HG02943 (cell line): Measurements from ENCODE around the gene PRKG1.
"Not testable (repeated sequence)": the region's sequence is repeated elsewhere in the genome, so short reads cannot be mapped to it uniquely, and the experiment has no call there.

Source experiments
- ATAC-seq: cut with Tn5 transposase; IDR thresholded peaks from one replicate; pipeline ENCODE4 v1.9.1; 2021; ENCODE audit warnings: mild to moderate bottlenecking, low read depth, moderate library complexity; ENCODE audit not compliant: unreplicated experiment

Gene PRKG1

DNA sequence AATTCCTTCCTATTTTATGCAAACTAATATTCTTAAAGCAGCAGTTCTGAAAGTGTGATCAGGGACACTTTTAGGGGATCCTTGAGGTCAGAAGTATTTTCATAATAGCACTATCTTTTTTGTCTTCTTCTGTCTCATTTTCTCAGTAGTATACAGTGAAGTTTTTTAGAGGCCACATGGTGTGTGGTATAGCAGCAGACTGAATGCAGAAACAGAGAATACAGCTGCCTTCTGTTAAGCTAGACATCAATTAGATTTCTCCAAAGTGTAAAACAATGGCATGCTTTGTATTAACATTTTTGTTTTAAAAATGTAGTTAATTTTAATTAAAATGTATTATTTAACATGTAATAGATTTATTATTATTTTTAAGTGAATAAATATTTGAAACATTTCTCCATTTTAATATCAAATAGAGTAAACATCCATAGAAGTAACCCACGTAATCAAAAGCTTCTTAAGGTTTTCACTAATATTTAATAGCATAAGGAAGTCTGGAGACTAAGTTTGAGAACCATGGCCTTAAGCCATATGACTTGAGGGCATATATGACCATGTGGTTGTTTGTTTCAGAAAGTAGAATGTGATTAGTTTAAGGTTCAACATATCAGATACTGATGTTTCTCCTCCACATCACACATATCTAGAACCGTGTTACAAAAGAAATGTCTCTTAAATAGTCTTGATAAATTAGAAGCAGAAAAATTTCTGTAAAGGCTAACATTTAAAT is 94.0 kb downstream of the PRKG1 start:
- no peak for ATAC-seq

DNA sequence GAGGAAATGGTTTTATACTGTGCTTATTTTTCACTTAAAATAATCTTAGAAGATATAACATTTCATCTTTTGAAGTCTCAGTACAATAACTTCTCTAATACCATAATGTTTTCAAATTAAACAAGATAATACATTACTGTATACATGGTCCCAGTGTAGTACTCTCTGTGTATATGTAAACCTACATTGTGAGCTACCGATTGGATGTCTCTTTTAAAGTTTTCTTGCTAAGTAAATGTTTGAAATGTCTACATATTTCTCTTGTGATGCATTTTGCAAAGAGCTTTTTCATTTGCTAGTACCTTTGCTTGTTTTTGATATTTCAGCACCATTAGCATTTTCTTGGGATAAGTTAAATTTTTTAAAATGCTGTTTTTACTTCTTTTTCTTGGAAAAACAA is 94.8 kb downstream of the PRKG1 start:
- no peak for ATAC-seq

DNA sequence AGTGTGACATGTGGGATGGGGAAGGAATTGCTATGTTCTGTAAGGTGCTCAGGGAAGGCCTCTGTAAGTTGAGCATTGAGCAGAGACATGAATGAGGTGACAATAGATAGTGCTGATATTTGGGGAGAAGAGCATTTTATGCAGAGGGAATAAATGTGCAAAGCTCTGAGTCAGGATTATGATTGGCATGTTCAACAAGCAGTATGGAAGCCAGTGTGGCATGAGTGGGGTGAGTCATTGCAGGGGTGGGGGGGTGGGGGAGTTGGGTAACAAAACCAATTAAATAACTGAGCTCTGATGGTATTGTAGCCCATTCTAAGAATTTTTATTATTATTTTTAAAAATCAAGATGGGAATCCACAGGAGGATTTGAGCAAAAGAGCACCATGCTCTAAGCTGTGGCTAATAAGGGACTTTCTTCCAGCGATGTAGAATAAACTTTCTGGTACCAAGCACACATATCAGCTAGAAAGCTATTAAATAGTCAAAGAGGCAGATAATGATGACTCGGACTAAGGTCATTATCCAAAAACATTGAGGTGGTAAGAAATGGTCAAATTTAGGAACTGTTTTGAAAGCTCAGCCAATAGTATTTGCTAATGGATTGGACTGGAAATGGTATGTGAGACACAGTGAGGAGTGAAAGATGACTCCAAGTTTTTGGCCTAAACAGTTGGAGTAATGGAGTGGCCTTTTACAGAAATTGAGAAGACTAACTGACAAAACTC is 96.4 kb downstream of the PRKG1 start:
- no peak for ATAC-seq

DNA sequence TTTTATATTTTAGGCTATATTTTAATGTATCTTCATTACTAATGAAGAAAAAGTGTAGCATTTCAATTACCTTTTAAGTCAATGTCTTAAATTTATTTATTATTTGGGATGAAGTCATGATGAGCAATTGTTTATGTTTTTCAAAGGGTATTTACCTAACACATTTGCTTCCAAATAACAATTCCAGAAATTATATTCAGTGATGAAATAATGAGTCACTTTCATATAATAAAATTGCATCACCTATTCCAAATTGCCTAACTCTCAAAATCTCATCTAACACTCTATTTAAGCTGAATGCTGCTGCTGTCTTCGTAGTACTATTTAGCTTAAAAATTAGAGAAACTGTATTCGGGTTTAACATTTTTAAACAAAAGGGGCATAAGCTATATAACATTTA is 97.7 kb downstream of the PRKG1 start:
- no peak for ATAC-seq

DNA sequence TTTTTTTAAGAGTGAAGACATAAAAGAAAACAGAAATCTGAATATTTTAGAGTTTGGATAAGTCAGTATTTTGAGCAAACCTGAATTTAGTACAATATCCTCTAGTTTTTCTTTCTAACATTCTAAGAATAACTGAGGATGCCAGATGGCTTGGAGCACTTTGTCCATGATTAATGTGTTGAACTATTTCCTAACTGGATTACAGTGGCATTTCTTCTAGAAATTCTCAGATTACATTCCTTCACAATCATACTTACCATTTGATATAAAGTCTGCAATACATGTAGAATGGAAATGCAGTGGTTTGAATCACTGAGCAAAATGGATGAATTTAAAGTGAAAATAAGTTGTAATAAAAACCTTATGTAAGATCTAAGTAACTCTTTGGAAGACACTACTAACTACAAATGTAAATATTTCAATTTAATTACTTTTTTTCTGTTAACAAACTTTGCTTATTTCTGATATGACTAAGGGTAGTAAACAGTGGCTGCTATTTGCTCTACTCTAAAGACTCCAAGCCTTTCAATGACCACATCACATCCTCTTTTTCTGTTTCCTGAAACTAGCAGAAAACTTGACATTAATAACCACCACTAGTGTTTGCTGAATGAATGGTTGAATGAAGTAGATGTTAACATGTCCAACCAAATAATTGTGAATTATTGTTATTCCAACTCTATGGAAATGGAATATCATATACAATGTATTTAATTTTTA is 102.8 kb downstream of the PRKG1 start:
- no peak for ATAC-seq

DNA sequence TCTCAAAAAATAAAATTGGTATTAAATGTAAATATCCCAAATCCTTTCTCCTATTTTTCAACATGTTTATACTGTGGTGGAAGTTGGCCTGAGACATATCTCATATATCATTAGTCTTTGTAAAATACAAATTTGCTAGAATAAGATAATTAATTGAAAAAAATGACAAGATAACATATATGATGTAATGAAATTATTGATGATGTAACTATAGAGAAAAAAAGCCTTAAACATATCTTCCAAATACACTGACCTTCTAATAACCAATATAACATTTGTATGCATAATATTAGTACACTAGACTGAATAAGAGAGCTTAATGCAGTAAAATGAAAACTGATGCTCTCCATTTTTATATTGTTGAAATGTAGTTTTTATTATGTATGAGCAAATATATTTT is 104.3 kb downstream of the PRKG1 start:
- no peak for ATAC-seq

DNA sequence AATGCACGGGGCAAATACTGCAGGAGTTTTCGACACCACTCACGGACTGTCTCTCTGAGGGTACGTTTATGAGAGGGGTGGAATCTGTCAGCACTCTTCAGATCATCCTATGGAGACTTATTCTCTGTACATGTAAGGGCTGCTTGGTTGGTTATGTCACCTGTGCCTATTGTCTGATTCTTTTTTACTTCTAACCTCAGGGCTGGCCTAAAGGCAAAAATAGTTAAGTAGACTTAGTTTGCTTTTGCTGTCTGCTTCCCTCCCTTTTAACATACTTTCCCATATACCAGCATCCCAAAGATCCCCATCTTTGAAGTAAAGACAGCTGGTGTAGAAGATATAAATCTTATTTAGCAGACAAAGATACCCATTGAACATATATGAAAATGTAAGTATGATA is 105.9 kb downstream of the PRKG1 start:
- ATAC-seq = no peak

DNA sequence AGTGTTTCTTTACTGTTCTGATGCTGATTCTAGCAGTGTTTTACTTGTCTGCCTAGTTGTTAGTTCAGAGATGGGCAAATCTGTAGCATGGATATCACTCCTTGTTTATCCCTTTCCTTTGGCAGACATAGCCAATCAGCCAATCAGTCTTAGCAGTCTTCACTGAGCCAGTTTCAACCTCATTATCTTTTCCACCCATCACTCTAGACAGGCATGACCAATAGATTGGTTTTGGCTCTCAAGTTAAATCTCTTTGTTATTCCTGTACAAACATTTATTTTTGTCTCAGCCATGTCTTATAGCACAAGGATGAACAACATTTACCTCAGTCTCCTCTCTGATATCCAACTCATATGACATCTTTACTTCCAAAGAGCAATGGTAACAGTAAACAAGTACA is 109.5 kb downstream of the PRKG1 start:
- no peak for ATAC-seq

DNA sequence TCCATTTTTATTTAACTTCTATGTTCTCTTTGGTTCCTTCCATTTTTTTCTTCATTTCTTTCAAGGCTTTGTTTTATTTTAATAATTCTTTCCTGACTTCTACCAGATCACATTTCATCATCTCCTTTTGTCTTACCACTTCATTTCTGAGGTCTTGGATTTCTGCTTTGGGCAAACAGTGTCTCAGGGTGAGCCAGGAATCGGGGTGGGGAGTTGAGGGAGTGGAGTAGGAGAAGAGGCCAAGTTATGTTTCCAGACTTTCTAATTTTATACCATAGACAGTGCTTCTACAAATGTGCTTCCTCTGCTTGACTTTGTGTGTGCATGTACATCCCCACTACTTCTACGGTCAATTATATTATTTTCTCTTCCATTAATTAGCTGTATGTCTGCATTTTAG is 112.1 kb downstream of the PRKG1 start:
- ATAC-seq = no peak

DNA sequence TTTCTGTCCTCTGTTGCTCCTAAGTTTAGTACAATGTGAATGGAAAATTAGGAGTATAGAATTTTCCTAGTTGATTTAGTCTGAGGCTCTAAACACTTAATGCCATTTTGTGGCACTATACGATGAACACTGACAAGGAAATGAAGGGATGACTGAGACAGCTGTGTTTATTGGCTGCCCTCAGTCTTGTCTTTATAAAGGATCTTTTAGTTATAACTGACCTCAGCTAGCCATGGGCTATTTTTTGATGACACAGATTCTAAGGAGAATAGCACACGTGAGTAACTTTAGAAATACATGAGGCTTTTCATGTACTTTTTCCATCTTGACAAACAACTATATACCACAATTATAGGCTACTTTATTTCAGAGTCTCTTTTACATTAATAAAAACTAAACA is 113.7 kb downstream of the PRKG1 start:
- no peak for ATAC-seq

DNA sequence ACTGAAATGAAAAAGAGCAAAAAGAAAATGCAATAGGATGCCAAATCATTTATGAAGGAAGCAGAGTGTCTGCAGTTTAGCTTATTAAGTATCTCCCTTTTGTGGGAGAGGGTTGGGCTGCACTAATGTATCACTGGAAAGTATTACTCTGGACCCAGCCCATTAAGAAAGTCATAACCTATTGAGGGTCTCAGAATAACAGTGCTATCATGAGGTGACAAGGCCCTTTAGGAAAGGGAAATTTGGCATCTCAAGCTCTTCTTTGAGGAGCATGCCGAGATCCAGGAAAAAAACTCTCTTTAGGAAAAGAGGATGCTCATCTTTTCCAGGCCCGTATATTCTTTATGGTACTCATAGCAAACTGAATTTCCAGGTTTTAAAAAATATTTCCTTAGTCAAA is 114.6 kb downstream of the PRKG1 start:
- ATAC-seq = no peak

DNA sequence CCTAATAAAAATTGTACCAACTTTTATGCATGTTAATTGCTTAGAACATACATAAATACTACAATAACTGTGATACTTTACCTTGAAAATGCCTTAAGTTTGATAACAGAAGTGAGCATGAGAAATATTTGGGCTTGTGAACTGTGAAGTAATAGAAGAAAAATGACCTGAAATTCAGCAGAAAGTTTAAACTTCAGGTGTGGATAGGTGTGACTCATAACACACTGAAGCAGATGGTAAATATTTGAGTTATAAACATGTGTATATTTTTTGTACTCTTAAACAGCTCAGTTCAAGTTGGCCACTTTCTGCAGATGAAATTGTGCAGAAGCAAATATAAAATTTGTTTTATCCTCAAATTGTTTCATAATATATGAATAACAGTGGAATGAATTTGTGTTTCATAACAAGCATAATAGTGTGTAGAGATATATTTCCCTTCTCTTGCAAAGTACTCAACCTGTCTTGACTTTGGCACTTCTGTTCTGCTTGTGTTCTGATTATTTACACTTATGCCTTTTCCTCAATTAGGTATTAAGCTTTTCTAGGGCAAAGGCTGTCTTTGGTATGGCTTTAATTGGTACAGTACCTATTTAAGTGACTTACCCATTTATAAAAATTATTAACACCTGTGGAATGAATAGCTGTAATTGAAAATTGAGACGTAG is 122.4 kb downstream of the PRKG1 start:
- no peak for ATAC-seq

DNA sequence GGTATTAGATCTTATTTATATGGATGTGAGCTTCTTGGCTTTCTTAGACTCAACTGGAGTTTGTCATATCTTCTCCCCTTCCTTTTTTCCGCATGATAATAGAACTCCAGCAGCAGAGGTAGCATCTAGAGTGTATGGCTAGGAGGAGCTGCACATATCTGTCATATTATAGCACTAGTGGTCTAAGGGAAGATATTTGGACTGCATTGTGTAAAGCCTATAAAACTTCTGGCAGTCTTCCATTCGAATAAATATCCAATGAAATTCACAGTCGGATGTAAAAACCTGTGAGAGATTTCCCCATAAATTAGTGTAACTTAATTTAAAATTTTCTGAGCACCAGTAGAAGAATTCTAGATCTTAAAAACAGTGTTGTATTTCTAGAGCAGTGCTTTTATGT is 123.9 kb downstream of the PRKG1 start:
- no peak for ATAC-seq

DNA sequence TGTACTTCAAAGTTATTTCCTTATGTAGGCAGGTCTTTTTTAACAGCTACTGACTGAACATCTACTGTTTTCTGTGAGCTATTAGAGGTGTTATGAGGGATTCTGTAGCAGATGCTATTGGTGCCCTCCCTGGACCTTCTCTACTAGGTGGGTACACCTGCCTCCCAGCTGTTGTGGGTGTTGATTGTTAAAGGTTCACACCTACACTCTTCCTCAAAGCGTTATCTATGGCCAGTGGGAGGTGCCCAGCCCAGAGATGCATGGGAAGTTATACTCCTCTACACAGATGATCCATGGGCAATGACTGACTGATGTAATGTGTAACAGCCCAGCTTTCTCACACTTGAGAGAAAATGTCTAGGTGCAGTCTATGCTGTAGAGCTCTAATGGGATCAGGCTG is 127.7 kb downstream of the PRKG1 start:
- no peak for ATAC-seq

DNA sequence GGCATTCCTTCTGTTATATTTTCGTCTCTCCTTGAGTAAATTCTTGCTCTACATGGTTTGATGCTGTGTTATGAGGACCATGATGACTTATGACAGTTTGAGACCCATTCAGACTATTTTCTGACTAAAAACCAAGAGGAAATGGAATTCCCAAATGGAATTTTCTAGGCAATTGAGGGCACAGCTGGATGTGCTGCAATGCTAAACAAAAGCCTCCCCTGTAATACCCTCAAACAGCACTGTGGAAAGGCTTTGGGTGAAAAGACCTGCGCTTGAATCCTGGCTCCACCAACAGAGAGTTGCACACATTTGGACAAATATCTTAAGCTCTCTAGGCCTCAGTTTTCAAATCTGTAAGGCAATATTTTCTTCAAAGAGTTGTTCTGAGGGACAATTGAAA is 129.1 kb downstream of the PRKG1 start:
- no peak for ATAC-seq

DNA sequence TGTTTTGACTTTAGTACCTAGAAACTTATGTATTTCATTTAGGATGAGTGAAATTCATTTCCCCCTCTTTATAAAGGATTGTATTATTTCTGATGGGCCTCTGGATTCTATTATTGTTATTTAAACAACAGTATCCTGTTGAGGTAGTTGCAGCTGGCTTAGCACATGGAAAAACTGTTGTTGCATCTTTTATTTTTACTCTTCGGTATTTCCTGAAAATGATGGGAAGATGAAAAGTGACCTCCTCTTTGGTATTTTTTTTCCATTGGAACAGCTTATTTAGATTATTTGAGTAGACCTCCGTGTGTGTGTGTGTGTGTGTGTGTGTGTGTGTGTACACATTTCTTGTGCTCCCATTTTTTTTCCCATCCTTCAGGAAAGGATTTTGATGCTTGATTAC is 129.8 kb downstream of the PRKG1 start:
- no peak for ATAC-seq

DNA sequence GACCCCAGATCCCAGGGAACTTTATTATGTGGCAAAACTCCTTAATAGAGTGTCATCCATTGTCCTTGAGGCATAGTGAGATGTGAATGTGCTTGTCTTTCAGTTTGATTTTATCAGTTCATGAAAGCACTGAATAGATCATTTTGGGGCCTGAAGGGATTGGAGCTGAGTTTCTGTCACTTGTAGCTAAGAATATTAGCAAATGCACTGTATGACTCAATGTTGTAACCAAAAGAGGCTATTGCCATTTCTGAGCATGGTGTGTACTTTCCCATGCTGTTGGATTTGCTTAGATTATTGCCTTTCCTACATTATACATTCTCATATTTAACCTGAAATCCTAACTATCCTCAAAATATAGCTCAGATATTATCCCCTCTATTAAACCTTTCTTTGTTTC is 130.4 kb downstream of the PRKG1 start:
- no peak for ATAC-seq

DNA sequence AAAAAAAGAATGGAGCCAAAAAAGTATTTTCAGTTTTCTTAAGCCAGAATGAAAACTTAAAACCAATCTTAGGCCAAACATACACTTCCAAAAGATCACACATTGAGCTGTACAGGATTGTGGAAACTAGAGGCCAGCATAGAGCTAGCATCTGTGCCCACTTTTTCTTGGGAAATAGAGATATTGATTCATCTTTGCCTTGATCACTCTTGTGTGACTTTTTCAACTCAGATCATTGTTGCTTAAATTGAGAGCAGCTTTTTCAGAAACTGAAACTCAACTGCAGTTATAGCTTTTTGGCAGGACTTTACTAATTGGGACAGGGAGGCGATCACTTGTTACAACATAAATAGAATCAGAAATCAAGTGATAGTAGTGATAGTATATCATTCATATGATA is 132.2 kb downstream of the PRKG1 start:
- ATAC-seq = no peak

DNA sequence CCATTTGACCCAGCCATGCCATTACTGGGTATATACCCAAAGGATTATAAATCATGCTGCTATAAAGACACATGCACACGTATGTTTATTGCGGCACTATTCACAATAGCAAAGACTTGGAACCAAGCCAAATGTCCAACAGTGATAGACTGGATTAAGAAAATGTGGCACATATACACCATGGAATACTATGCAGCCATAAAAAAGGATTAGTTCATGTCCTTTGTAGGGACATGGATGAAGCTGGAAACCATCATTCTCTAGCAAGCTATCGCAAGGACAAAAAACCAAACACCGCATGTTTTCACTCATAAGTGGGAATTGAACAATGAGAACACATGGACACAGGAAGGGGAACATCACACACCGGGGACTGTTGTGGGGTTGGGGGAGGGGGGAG is 138.7 kb downstream of the PRKG1 start:
- ATAC-seq = not testable (repeated sequence)

DNA sequence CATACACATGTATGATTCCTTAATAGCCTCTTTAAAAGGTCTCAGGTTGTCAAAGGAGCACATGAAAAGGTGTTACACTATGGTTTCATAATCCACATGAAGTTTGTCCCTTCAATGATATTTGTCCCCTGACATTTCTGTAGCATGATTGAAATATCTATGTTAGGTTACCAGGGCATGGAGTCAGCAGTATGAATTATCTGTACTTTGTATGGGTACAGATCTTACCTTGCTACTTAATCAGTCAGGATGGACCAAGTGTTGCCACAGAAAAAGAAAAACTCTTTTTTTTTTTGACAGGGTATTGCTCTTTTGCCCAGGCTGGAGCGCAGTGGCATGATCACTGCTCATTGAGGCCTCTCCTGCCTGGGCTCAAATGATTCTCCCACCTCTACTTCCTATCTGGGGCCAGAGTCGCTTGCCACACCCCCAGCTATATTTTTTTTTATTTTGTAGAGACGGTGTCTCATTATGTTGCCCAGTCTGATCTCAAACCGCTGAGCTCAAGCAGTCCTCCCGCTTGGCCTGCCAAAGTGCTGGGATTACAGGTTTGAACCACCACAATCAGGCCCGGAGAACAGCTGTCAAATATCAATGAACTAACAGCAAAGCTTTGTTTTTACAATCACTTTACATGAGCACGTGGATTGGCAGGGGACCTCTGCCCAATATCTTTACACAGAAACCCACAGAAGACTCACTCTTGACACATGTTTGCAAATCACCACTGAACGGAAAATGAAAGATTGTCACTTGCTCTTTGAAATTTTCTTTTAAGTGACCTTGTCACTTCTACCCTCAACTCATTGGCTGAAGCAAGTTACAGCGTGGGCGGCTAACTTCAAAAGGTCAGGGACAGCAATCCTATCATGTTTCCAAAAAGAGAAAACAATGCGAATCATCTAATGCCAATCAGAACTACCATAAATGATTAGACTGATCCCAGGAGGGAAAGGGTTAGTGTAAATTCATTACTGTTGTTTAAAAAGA is 140.2 kb downstream of the PRKG1 start:
- no peak for ATAC-seq
